ENCODE results near the gene FGGY.

GRCh38 chr1:59418363-59419144 lies 121.7 kb downstream of the FGGY start:
- TF ChIP-seq CTCF (IDR thresholded peaks at IDR 0.05; ENCODE audit: insufficient read depth, low read length, poor library complexity, severe bottlenecking) (no peak), EZH2phosphoT487 (conservative IDR thresholded peaks at IDR 0.05; ENCODE audit: low read length) (no peak)
